GM12878 (cell line): ENCODE data around the gene TFB1M. TPM values are rescaled to one million over a fixed set of nuclear protein-coding genes. Genes with fewer than 3 reads are reported as not detected.
A peak's percentile ranks its signal among the peaks of the same experiment; 100 is the strongest.

Source experiments
- ATAC-seq: fragments of 200-7000 bp; cut with Tn5 transposase; 3 replicates; pipeline ENCODE4 v1.9.1; 2020; ENCODE audit warnings: mild to moderate bottlenecking, moderate library complexity
- BruUV-seq: library from RNA; stranded (reverse); fragments of 400-500 nt; replicated peaks from 2 replicates; lab custom pipeline; 2021; lab: Mats Ljungman, UMichigan
- CTCF ChIA-PET: fragments of 300-600 bp; sonication (Branson Sonifier 250); formaldehyde crosslinking; extraction: SDS; loops from one replicate; lab custom pipeline; 2021; ENCODE audit warnings: inconsistent platforms; lab: Yijun Ruan, JAX
- POLR2A ChIA-PET: fragments of 350-600 bp; formaldehyde crosslinking; extraction: SDS; loops from one replicate; lab custom pipeline; 2021; ENCODE audit warnings: inconsistent platforms; lab: Charles Lee
- RAD21 ChIA-PET: fragments of 300-600 bp; sonication (Branson Sonifier 250); formaldehyde crosslinking; loops from one replicate; lab custom pipeline; 2023; ENCODE audit warnings: antibody characterized with exemption; ENCODE audit not compliant: unreplicated experiment; lab: Charles Lee
- SMC1A ChIA-PET: fragments of 300-600 bp; sonication (Branson Sonifier 250); formaldehyde crosslinking; loops from one replicate; lab custom pipeline; 2023; ENCODE audit not compliant: unreplicated experiment, uncharacterized antibody; lab: Charles Lee
- DNase-seq: peaks from one replicate; pipeline ENCODE4 v3.0.0-alpha.2; 2011; ENCODE audit warnings: low read depth, low spot score
- FAIRE-seq: peaks from 3 replicates; lab custom pipeline; 2011; peaks lifted over from hg19 to GRCh38; lab: Jason Lieb, UNC
- H2AFZ ChIP-seq: 2 replicates; pipeline ENCODE4 v1.6.0; 2011; ENCODE audit warnings: low read depth, low read length, control low read depth; ENCODE audit not compliant: control insufficient read depth
- H3K27ac ChIP-seq: 2 replicates; pipeline ENCODE4 v1.5.1; 2011; ENCODE audit warnings: control low read depth; ENCODE audit not compliant: control insufficient read depth, insufficient read depth
- H3K27me3 ChIP-seq, 2 experiments: replicated peaks in 1 of 2; 2 replicates each; pipeline versions ENCODE4 v1.6.0 to v1.6.1; 2011; ENCODE audit warnings: low read length in 1 of 2; ENCODE audit not compliant: control insufficient read depth in 2 of 2, insufficient read depth in 2 of 2
- H3K36me3 ChIP-seq, 2 experiments: 2 replicates each; pipeline ENCODE4 v1.5.1; 2011; ENCODE audit warnings: low read length in 1 of 2; ENCODE audit not compliant: control insufficient read depth in 2 of 2, insufficient read depth in 2 of 2
- H3K4me1 ChIP-seq: 2 replicates; pipeline ENCODE4 v1.6.1; 2011; ENCODE audit warnings: mild to moderate bottlenecking, low read length, moderate library complexity, mixed read lengths; ENCODE audit not compliant: control insufficient read depth, insufficient read depth
- H3K4me2 ChIP-seq: 2 replicates; pipeline ENCODE4 v1.6.0; 2011; ENCODE audit warnings: control low read depth; ENCODE audit not compliant: control insufficient read depth, insufficient read depth
- H3K4me3 ChIP-seq: fragments of 200-600 bp; sonication (generic); 2 replicates; pipeline ENCODE4 v1.5.1; 2016
- H3K79me2 ChIP-seq: 2 replicates; pipeline ENCODE4 v1.6.0; 2011; ENCODE audit warnings: low read length; ENCODE audit not compliant: control insufficient read depth, insufficient read depth
- H3K9ac ChIP-seq: 2 replicates; pipeline ENCODE4 v1.8.0; 2011; ENCODE audit warnings: low read length, control low read depth, mixed read lengths; ENCODE audit not compliant: control insufficient read depth, insufficient read depth
- H3K9me3 ChIP-seq: replicated peaks from 3 replicates; pipeline ENCODE4 v1.5.1; 2011; ENCODE audit warnings: mild to moderate bottlenecking, low read length; ENCODE audit not compliant: control insufficient read depth, insufficient read depth
- H4K20me1 ChIP-seq: 2 replicates; pipeline ENCODE4 v1.6.0; 2011; ENCODE audit not compliant: control insufficient read depth, insufficient read depth
- DPF2 ChIP-seq: fragments of 450-650 bp; IDR thresholded peaks from 2 replicates; pipeline ENCODE4 v1.6.1; 2017; ENCODE audit warnings: mild to moderate bottlenecking
- GABPA ChIP-seq: IDR thresholded peaks from 2 replicates; pipeline ENCODE4 v1.6.1; 2014; ENCODE audit warnings: antibody characterized with exemption, low read depth, mild to moderate bottlenecking, inconsistent platforms
- KLF5 ChIP-seq: fragments of 450-650 bp; IDR thresholded peaks from 2 replicates; pipeline ENCODE4 v1.6.1; 2014; ENCODE audit warnings: mild to moderate bottlenecking; ENCODE audit not compliant: partially characterized antibody
- SKIL ChIP-seq: fragments of 450-650 bp; IDR thresholded peaks from 2 replicates; pipeline ENCODE4 v1.6.1; 2017; ENCODE audit warnings: mild to moderate bottlenecking, low read depth, inconsistent platforms; ENCODE audit not compliant: poor library complexity, severe bottlenecking
- ZNF24 ChIP-seq: fragments of 450-650 bp; IDR thresholded peaks from 2 replicates; pipeline ENCODE4 v1.6.1; 2017; ENCODE audit warnings: antibody characterized with exemption, mild to moderate bottlenecking
- WGBS: methylation state at CpG from one replicate; pipeline ENCODE4 v1.1.6; 2016; ENCODE audit warnings: low lambda C conversion rate; ENCODE audit not compliant: insufficient replicate concordance, insufficient coverage; ENCODE audit errors: missing lambda C conversion rate; 5-methylcytosine and 5-hydroxymethylcytosine counted together
- in situ Hi-C: fragments of 300-500 bp; cut with MboI; formaldehyde crosslinking; loops from 9 replicates; pipeline ENCODE4 v1.14.3; 2018; ENCODE audit warnings: mixed read lengths
- intact Hi-C: fragments of 100-400 bp; cut with micrococcal nuclease; formaldehyde crosslinking; loops from one replicate; pipeline ENCODE4 v1.14.2; 2022; ENCODE audit not compliant: unreplicated experiment
- polyA plus RNA-seq, 11 experiments: library from polyadenylated mRNA; depleted of rRNA in 4 of 11; unstranded in 6 of 11; stranded (reverse) in 5 of 11; fragments of >200 nt; fragmentation: Nextera tagmentation in 4 of 11; fragmentation: Illumina TruSeq in 1 of 11; extraction: Ambion mirVana in 4 of 11; extraction: Trizol in 1 of 11; gene quantifications; 1 replicate in 1 of 11; 2 replicates in 10 of 11; pipeline versions ENCODE4 v1.2.1 to v1.2.3, GENCODE V29; 2011 to 2016; ENCODE audit warnings: inconsistent platforms in 2 of 11, missing spikeins in 2 of 11, low read depth in 1 of 11
- total RNA-seq, 4 experiments: library from RNA; depleted of rRNA in 3 of 4; stranded (reverse); fragments of >200 nt in 3 of 4; fragmentation: Illumina TruSeq in 1 of 4; extraction: Trizol in 1 of 4; gene quantifications; 2 replicates each; pipeline versions ENCODE4 v1.2.1 to v1.2.3, GENCODE V29; 2013 to 2021
- TF ChIP-seq, protein P1 (sequence below): fragments of 450-650 bp; IDR thresholded peaks from 2 replicates; pipeline ENCODE4 v1.6.1; 2017; ENCODE audit warnings: mild to moderate bottlenecking

The TFB1M gene
- total and polyA plus RNA-seq, 10 of the 15 experiments (the other 5 are each of a cell fraction or from before 2014, with no cell fraction given): 29.9 to 117 (median 41.3) TPM

DNA sequence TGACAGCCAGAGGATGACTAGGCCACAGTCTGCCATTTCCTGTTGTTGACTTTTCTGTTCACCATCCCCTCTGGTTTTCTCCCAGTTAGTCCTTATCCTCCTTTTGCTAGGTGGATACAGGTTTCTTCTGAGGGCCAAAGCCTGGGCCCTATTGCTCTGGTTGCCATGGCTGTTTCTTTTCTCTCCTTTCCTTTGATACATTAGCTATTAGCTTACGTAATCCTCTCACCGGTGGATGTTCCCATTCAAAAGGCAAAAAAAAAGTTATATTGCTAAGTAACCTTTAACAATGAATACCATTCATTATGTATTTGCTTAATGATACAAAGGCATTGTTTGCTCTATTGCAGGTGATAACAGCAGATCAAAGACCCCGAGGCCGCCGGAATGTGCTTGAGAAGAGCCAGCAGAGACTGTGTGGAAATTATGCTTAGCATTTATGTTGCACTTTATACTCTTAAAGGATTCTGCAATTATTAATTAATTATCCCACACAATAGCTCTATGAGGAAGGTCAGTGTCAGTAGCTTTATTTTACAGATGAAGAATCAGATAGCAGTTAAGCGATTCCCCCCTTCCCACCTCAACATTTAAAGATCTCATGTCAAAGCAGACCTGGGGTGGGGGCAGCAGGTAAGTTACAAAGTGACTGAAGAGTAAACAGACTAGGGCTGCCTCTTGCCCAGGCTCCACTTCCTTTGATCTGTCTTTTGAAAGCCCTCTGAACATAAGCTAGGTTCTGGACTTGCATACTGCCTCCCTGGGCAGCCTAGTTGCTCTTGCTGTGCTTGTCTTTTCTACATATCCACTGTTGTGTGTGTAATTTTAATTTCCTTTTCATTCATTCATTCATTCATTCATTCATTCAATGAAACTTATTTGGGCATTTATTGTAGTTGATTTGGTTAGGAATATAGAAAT lies 14.5 kb upstream of the TFB1M start:
- Histone ChIP-seq H3K79me2 (no peaks in the 10 kb centered on the region), H3K27me3 (no peaks in the 10 kb centered on the region), H3K36me3 (no peaks in the 10 kb centered on the region), H3K4me2 (no peak overlapping the region), H3K9me3 (no peaks in the 10 kb centered on the region; the same call in 2 of the 3 replicates), H3K4me1 (peaks cover 8% of the 10 kb centered on the region), H3K27ac (no peak overlapping the region), H4K20me1 (no peaks in the 10 kb centered on the region), H3K4me3 (no peak overlapping the region), H2AFZ (no peak overlapping the region; the same call in 1 of the 2 replicates), H3K9ac (no peak overlapping the region)
- DNase-seq (no peak), ATAC-seq (no peak), FAIRE-seq (no peak)
- RAD21 ChIA-PET: interaction anchor here (0.7 to 3.8 kb wide), 10 partner anchors 13 to 465 kb away, joined by 3 to 31 read pairs (median 3); no protein-coding TSS in a partner anchor
- in situ Hi-C loops: loop anchor here (5.0 to 10.0 kb wide), 3 partner anchors 204 to 1236 kb away; no protein-coding TSS in a partner anchor
- intact Hi-C loops: loop anchor here (5.0 to 10.0 kb wide), 5 partner anchors 89 to 1949 kb away; no protein-coding TSS in a partner anchor
- SMC1A ChIA-PET: interaction anchor here (0.6 to 8.0 kb wide), 20 partner anchors 8 to 431 kb away, joined by 3 to 66 read pairs (median 6); partner anchors contain the start of gene TFB1M
- no TSS peak for BruUV-seq
- CTCF ChIA-PET: interaction anchor here (0.7 to 6.3 kb wide), 17 partner anchors 11 to 1392 kb away, joined by 3 to 51 read pairs (median 4); no protein-coding TSS in a partner anchor
- WGBS: 99% methylated on average over 6 of the region's 6 CpGs
- POLR2A ChIA-PET: interaction anchor here (0.6 to 1.6 kb wide), 2 partner anchors 14 to 38 kb away, joined by 3 to 4 read pairs; no protein-coding TSS in a partner anchor
- TF ChIP-seq KLF5 (no peak), GABPA (no peak), DPF2 (no peak), ZNF24 (peak; percentile 93), SKIL (no peak)
- TF ChIP-seq, protein P1, sequence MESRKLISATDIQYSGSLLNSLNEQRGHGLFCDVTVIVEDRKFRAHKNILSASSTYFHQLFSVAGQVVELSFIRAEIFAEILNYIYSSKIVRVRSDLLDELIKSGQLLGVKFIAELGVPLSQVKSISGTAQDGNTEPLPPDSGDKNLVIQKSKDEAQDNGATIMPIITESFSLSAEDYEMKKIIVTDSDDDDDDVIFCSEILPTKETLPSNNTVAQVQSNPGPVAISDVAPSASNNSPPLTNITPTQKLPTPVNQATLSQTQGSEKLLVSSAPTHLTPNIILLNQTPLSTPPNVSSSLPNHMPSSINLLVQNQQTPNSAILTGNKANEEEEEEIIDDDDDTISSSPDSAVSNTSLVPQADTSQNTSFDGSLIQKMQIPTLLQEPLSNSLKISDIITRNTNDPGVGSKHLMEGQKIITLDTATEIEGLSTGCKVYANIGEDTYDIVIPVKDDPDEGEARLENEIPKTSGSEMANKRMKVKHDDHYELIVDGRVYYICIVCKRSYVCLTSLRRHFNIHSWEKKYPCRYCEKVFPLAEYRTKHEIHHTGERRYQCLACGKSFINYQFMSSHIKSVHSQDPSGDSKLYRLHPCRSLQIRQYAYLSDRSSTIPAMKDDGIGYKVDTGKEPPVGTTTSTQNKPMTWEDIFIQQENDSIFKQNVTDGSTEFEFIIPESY: no peak
